Stimulated activated CD8-positive, alpha-beta memory T cell treated with anti-CD3 and anti-CD28 coated beads, Interleukin-15, amount 100 ng/mL, for 24 hours (primary cell): ENCODE measurements around the gene DDIT4.
"Not testable (repeated sequence)": the region's sequence is repeated elsewhere in the genome, so short reads cannot be mapped to it uniquely, and the experiment has no call there.

Source experiments
- DNase-seq: peaks from one replicate; pipeline ENCODE4 v3.0.0-alpha.2; 2020; ENCODE audit warnings: low read depth

DDIT4 gene

DNA sequence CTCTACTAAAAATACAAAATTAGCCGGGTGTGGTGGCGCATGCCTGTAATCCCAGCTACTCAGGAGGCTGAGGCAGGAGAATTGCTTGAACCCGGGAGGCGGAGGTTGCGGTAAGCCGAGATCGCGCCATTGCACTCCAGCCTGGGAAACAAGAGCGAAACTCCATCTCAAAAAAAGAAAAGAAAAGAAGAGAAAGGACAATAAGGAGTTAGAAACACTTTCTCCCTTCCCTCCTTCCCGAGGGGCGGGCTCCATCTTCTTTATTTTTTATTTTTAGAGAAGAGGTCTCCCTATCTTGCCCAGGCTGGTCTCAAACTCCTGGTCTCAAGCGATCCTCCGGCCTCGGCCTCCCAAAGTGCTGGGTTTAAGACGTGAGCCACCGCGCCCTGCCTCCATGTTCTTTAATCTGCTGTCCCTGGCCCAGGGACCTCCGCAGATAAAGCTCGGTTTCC lies 23.1 kb downstream of the DDIT4 start:
- not testable (repeated sequence) for DNase-seq

DNA sequence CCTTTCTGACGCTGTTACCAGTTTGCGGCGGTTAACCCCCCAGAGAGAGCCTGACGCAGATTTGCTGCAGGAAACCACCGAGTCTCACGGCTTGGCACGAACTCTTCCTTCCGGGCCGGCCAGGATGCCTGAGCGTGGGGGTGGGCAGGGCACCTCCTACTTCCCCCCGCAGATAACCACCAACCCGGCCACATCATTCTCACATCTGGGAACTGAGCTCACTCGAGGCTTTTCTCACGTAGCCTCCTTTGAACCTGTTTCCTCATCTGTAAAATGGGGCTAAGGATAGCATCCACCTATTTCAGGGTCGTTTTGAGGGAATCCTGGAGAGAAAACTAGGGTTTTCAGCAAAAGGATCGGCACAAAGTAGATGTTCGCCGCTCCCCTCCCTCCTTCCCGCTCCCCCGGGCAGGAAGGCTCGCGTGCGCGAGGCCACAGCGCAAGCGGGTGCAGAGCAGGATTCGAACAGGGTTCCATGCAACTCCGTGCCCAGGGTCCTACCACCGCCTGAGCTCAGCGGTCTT lies 23.6 kb downstream of the DDIT4 start:
- DNase-seq, result peak; percentile 71

DNA sequence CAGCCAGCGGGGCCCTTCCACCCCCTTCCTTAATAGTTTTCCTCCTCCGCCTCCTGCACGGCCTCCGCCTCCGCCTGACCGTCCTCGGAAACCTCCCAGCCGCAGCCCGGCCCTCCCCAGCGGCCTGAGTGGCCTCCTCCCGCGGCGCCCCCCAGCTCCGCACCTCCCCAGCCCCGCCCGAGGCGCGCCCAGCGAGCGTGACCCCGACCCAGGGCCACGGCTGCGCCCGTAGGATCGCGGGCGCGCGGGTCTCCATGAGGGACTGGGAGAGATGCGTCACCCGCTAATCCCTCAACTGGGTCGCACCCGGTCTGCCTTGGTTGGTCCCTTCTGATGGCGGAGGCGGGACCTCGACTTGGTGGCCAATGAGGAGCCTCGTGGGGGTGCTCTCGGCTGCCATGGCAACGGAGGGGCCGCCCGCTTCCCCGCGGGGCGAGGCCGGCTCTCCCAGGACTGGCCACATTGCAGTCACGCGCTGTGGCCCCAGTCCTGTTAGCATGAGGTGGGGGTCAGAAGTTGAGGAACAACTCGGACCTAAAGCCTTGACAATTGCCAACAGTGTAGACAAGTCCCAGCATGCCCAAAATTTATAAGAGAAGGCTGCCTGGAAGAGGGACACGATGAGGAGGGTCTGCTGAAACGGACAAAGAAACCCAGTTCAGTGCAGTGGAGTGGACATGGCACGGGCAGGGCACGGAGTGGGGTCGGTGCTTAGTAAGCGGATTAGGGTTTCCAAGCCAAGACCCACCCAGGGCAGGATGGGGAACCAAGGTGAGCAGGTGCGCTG lies 24.3 kb downstream of the DDIT4 start:
- DNase-seq, result no peak

DNA sequence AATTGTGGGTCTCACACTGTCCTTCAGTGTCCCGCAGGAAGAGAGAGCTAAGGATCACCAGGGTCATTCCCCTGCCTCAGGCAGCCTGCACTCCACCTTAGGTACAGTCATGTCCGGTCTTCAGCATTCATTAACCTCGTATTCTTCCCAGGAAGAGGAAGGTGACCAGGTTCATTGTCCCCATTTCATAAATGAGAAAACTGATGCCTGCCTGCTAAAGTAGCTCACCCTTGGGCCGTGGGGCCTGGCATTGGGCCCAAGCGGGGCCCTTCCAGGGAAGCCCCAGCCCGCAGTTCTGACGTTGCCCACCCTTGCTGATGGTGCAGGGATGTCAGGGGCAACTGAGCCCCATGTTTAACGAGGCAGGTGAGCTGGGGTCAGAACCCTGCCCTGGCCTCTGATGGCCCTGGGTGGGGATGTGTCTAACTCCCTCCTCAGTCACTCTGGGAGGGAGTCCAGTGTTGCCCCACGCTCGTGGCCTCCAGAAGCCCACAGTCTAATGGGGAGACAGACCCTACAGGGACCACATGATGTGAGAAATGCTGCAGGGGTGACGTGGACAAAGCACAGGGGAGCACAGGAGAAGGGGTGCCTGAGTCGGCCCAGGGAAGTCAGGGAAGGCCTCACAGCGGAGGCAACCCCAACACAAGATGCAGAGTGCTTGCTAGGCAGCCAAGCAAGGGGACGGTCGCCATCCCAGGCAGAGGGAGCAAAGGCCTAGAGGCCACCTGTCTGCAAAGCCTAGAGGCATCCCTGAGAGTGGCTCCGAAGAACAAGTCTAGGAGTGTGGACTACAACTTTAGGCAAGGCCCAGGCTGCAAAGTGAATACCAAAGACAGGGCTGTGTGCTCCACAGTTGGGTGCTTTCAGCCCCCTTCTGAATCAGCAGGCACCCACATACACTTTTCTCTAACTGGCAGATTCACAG lies 25.1 kb downstream of the DDIT4 start:
- no peak for DNase-seq

DNA sequence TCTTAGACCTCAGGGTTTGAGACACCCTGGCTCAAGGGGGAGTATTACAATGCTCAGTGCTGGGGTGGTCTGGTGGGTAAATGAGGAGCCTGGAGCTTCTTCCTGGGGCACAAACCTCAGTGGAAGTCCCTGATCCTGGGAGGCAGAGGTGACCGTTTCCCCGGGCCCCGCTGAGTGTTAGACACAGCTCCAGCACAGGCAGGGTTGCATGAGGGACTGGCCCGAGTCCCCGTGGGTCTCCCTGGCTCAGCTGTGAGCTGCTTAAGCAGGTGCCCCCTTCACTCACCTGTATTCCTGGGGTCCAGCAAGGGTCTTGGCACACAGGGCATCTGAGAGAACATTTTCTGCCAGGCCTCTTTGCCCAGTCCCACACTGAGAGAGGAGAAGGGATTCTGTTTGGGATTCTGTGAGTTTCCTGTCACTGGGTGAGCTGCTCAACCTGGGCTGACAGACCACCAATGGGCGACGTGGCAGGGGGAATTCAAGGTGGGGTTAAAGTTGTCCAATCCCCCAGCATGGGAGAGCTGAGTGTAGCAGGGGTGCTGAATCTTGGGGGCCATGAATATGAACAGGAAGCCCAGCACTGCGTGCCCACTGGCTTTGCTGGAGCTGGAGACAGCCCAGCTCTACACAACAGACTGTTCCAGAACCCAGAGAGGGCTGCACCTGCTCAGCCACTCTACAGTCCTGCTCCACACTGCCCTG lies 29.9 kb downstream of the DDIT4 start:
- DNase-seq, result no peak

DNA sequence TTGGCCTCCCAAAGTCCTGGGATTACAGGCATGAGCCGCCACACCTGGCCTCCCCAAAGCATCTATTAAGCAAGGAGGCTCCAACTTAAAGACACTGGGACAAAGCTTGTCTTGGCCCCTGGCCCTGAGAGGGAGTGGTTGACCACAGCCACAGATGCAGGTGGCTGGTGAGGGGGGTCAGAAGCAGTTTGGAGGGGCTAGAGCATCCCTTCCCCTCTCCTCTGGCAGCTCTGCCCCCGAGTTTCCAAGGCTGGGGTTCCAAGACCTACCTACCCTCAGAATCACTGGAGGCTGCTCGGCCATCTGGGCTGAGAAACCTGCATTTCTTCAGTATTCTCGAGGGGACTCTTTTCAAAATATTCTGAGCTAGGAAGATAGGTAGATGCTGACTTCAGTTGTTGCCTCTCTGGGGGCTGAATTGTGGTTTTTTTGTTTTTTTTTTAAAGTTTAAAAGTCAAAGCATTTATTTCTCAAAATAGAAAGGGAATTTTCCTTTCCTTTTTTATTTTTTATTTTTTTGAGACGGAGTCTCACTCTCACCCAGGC lies 32.6 kb downstream of the DDIT4 start:
- DNase-seq, result no peak

DNA sequence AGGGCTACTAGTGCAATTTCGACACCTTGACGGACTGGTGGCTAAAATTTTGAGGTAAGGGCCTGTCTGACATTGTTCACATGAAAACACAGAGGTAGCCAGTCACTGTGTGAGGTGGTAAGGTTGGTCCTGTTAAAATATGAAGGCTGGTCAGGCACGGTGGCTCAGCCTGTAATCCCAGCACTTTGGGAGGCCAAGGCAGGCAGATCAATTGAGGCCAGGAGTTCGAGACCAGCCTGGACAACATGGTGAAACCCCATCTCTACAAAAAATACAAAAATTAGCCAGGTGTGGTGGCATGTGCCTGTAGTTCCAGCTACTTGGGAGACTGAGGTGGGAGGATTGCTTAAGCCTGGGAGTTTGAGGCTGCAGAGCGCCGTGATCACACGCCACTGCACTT lies 34.0 kb downstream of the DDIT4 start:
- not testable (repeated sequence) for DNase-seq

DNA sequence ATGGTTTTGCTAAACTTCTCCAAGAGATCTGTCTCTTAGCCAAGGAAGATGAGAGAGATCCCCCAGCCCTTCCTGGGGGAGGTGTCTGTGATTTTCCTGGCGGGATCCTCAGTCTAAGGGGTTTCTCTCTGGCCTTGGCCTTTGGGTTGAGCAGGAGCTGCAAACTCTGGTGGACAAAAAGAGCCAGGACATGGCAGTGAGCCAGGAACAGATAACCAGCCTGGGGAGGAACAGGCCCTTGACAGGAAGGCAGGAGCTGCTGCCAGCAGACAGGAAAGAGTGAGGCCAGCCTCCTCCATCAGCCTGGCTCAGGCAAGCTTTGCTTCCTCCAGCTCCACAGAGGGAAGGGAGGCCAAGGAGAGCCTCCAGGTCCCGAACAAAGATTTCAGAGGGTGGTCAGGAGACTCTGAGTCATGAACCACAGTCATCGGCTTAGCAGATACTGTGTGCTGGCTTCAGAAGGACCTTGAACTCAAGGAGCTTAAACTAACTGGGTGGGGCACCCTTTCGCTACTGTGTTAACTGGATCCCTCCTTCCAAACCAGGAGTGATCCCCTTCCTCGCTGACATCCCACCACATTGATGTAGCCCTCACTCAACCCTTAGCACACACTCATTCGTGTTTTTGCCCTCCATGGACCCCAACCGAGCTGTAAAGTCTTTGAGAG lies 34.7 kb downstream of the DDIT4 start:
- DNase-seq, result no peak

DNA sequence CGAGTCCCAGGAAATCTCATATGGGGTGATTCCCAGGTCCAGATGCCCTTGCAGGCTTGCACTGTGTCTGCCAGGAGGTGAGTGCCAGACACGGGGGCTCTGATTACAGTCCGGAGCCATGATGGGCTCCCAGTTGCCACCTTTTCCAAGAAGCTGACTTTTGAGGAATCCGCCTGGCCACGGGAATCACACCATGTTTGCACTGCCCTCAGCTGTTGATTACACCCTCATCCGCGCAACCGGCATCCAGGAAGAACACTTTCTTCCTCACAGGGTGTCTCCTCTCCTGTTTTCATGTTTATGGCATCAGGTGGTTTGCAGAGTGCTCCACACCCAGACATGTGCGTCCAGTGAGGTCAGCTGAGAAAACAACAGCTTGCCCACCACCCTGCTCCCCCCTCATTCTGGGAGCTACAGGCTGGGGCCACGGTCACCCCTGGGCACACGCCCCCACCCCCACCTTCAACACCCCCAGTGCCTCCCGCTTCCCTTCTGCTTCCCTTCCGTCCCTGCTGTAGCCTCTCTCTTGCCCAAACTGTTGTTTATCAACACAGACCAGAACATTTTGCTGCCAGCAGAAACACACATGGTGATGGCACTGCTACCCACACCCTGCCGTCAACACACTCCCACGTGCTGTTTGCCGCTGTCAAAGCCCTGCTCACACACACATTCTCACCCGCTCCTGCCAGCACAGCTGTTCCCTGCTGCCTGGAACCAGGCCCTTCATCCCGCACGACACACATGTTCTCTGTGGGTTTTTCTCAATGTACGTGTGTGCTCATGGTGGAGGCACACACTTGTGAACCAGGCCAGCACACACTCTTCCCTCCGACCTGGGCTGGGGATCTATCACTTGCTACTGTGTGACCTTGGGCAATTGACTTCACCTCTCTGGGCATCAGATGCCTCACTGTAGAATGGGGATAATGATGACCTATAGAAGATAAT lies 35.8 kb downstream of the DDIT4 start:
- no peak for DNase-seq

DNA sequence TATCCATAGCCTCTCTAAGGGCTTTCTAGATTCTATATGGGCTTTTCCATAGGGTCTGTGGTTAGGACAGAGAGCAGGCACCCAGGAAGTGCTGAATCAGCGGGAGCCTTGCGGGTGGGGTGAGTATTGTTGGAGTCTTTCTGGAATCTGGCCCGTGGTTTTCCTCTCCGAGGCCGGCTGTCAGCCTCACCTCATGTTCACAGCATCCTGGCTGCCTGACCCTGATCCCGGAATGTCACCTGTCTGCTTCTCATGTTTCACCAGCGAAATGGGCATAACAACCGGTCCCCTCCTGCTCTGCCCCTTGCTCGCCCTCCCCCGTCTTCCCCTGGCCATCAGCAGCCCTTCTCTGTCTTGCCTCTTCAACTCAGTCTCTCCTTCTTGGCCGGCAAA lies 36.5 kb downstream of the DDIT4 start:
- DNase-seq, result no peak

DNA sequence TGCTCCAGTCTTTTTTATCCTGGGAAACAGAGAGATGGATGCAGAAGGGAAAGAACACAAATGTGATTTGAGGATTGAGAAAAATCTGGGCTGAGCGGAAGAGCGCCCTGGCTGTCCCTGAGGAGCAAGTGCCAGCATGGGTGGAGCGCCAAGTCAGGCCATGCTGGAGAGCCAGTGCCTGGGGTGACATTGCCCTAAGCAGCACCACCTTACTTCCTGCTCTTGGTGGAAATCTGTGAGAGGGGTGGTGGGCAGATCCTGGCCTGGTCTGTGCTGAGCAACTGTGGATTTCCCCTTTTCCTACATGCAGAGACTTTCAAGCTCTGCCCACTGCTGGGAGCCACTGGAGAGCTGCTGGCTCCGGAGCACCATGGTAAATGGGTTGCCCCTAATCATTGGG lies 36.9 kb downstream of the DDIT4 start:
- no peak for DNase-seq

DNA sequence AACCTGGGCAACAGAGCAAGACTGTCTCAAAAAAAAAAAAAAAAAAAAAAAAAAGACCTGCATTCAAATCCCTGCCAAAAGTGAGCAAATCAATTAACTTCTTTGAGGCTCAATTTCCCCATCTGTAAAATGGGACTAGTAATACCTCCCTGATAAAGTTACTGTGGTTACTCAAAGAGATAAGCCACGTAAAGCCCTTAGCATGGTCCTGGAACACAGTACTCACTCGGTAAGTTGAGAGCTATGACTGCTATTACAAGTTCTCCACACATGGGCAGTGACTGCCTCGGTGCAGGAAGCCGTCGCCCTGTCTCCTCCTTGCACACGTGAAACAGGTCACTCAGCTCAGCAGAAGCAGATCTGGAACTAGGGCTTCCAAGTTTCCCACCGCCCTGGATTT lies 37.9 kb downstream of the DDIT4 start:
- no peak for DNase-seq

DNA sequence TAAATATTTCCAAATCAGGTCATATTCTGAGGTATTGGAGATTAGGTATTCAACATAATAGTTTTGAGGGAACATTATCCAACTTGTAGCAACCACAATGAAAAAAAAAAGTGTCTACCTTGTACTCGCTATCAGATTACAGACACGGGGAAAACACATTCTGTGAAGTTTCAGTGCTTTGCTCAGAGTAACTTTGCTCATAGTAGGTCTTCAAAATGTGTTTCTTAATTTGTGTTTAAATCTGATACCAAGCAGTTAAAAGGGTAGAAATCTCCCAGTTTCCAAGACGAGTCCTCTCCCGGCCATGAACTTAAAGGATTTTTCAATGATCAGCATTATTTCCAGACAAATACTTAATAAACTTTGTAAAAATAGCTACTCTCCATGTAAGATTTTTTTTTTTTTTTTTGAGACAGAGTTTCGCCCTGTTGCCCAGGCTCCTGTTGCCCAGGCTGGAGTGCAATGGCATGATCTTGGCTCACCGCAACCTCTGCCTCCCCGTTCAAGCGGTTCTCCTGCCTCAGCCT lies 39.2 kb downstream of the DDIT4 start:
- DNase-seq, result no peak

DNA sequence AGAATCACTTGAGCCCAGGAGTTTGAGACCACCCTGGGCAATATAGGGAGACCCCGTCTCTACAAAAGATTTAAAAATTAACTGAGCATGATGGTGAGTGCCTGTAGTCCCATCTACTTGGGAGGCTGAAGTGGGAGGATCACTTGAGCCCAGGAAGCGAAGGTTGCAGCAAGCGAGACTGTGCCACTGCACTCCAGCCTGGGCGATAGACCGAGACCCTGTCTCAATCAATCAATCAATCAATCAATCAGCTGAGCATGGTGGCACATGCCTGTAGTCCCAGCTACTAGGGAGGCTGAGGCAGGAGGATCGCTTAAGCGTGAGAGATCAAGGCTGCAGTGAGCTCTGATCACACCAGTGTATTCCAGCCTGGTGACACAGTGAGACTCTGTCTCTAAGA lies 40.5 kb downstream of the DDIT4 start:
- no peak for DNase-seq

DNA sequence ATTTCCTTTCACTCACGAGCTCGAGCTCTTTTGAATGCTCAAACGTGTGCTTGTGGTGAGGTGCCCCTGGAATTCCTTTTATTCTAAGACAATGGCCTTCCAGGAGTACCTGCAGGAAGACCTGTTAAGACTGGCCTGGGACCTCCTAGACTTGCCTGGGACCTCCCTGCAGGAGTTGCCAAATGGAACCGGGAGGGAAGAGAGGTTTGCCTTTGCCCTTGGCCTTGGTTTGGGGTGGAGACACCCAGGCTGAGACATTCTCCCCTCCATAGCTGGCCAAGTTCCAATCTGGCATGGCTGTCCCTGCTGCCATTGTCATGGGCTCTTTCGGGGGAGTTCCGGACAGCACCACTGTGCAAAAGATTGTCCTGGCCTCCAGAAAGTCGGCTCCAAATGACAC lies 41.3 kb downstream of the DDIT4 start:
- no peak for DNase-seq

DNA sequence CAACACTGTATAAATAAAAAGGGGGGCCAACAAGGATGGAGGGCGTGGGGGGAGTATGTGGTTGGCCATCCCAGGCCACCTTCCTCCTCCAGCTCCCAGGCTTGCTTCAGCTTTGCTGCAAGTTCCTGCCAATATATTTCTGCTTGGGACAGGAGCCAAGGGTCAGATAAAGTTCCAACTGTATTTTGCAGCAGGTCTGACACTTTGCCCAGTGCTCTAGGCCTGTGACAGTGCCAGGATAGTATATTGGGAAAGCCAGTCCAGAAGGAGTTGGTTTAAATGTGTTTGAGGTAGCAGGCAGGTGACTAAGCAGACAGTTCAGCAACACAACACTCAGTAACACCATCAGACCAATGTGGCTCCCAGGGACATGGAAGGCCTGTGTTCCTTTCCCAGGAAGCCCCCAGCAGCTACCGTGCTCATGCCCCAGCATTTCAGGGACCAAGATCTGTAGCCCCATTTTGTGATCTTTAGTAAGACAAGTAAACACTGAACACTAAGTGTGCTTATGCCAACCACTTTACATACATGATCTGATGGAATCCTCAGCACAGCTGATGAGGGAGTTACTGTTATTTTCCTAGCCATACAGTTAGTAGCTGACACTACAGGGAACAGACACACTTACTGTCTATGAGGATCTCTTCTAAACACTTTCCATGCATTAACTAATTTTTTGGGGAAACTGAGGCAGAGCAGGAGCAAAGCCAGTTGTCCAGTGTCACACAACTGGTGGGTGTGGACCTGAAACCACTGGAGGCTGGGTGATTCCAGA lies 42.1 kb downstream of the DDIT4 start:
- DNase-seq, result no peak

DNA sequence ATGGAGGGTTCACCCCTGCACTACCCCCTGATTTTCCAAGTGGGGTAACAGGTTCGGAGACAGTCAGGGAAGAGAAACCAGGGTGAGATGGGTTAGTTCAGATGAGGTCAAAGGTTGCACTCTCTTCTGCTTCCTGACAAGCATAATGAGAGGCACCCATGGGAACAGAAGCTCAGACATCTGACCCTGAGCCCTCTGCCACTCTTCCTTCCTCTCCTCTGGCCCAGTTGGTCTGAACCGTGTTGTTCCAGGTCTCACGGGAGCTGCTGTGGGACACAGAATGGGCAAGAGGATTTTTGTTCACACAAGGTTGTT lies 42.6 kb downstream of the DDIT4 start:
- DNase-seq, result no peak

DNA sequence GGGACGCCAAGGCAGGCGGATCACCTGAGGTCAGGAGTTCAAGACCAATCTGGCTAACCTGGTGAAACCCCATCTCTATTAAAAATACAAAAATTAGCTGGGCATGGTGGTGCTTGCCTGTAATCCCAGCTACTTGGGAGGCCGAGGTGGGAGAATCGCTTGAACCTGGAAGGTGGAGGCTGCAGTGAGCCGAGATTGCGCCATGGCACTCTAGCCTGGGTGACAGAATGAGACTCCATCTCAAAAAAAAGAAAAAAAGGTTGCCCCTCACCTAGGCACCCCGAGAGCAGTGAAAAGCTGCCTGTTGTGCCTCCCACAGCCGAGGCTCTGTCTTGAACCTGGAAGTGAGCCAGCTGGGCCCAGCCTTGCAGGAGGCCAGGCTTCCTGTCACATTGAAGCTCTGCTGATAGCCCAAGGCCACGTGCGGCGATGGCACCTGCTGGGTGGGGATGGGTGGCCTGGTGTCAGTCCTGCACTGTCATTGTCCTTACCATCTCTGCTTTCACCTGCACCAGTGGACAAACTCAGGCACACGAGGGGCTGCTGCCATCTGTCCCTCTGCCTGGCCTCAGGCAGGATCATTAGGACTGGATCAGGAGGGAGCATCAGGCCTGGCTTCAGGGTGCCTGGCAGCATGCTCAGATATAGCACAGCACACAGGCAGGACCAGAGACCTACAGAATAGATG lies 43.2 kb downstream of the DDIT4 start:
- DNase-seq, result no peak
